IMR-90 (cell line): Measurements from ENCODE around the gene CCDC170. TPM values are rescaled to one million over a fixed set of nuclear protein-coding genes. Genes with fewer than 3 reads are reported as not detected.

Experiments used
- ATAC-seq: fragments of 200-7000 bp; cut with Tn5 transposase; 2 replicates; pipeline ENCODE4 v1.9.1; 2020; ENCODE audit warnings: low read depth, mild to moderate bottlenecking, moderate library complexity
- BruUV-seq: library from RNA; stranded (reverse); fragments of 400-500 nt; replicated peaks from 2 replicates; lab custom pipeline; 2021; lab: Mats Ljungman, UMichigan
- CTCF ChIA-PET: fragments of 300-600 bp; formaldehyde crosslinking; extraction: SDS; loops from one replicate; lab custom pipeline; 2021; ENCODE audit warnings: antibody characterized with exemption; lab: Yijun Ruan, JAX
- POLR2A ChIA-PET: fragments of 300-600 bp; sonication (Branson Sonifier 250); formaldehyde crosslinking; loops from one replicate; lab custom pipeline; 2022; ENCODE audit warnings: antibody characterized with exemption; ENCODE audit not compliant: unreplicated experiment; lab: Charles Lee
- DNase-seq: peaks from one replicate; pipeline ENCODE4 v3.0.0; 2013
- H2AFZ ChIP-seq: replicated peaks from 2 replicates; pipeline ENCODE3; 2013; ENCODE audit warnings: low read length, mild to moderate bottlenecking; ENCODE audit not compliant: poor library complexity
- H2AK5ac ChIP-seq: 2 replicates; pipeline ENCODE4 v1.6.1; 2013; ENCODE audit warnings: low read depth, low read length, inconsistent platforms
- H2AK9ac ChIP-seq: replicated peaks from 2 replicates; pipeline ENCODE3; 2013; ENCODE audit warnings: mild to moderate bottlenecking, low read depth, low read length, moderate library complexity; ENCODE audit not compliant: poor library complexity
- H2BK120ac ChIP-seq: 2 replicates; pipeline ENCODE4 v1.6.1; 2013; ENCODE audit warnings: low read depth, low read length, inconsistent platforms
- H2BK15ac ChIP-seq: 3 replicates; pipeline ENCODE4 v1.6.1; 2013; ENCODE audit warnings: low read depth, low read length, inconsistent platforms
- H2BK20ac ChIP-seq: 2 replicates; pipeline ENCODE4 v1.6.1; 2013; ENCODE audit warnings: low read depth, mild to moderate bottlenecking, inconsistent platforms, low read length, moderate library complexity
- H2BK5ac ChIP-seq: 2 replicates; pipeline ENCODE4 v1.6.1; 2013; ENCODE audit warnings: mild to moderate bottlenecking, low read depth, low read length, inconsistent platforms; ENCODE audit not compliant: poor library complexity, severe bottlenecking
- H3K14ac ChIP-seq: replicated peaks from 2 replicates; pipeline ENCODE4 v1.6.1; 2013; ENCODE audit warnings: low read depth, low read length, inconsistent platforms
- H3K18ac ChIP-seq: 2 replicates; pipeline ENCODE4 v1.6.1; 2013; ENCODE audit warnings: low read depth, low read length, control low read depth
- H3K23ac ChIP-seq: 2 replicates; pipeline ENCODE4 v1.6.1; 2013; ENCODE audit warnings: low read depth, low read length, inconsistent platforms
- H3K27ac ChIP-seq: 2 replicates; pipeline ENCODE4 v1.5.1; 2013; ENCODE audit warnings: mild to moderate bottlenecking, control low read depth, low read length; ENCODE audit not compliant: insufficient read depth
- H3K27me3 ChIP-seq: 2 replicates; pipeline ENCODE4 v1.6.1; 2013; ENCODE audit warnings: low read length; ENCODE audit not compliant: control insufficient read depth, insufficient read depth
- H3K36me3 ChIP-seq: 2 replicates; pipeline ENCODE4 v1.6.1; 2013; ENCODE audit warnings: low read length, mixed read lengths; ENCODE audit not compliant: control insufficient read depth, insufficient read depth
- H3K4ac ChIP-seq: 2 replicates; pipeline ENCODE4 v1.6.1; 2013; ENCODE audit warnings: low read depth, low read length, inconsistent platforms
- H3K4me1 ChIP-seq: 2 replicates; pipeline ENCODE4 v1.6.1; 2013; ENCODE audit warnings: low read length, mixed read lengths; ENCODE audit not compliant: control insufficient read depth, insufficient read depth
- H3K4me2 ChIP-seq: 2 replicates; pipeline ENCODE4 v1.6.1; 2013; ENCODE audit warnings: low read depth, mild to moderate bottlenecking, control low read depth, low read length, moderate library complexity
- H3K4me3 ChIP-seq: 2 replicates; pipeline ENCODE4 v1.5.1; 2013; ENCODE audit warnings: low read depth, mild to moderate bottlenecking, control low read depth, low read length, moderate library complexity; ENCODE audit not compliant: insufficient read depth
- H3K56ac ChIP-seq: 2 replicates; pipeline ENCODE4 v1.6.1; 2013; ENCODE audit warnings: low read length, inconsistent platforms; ENCODE audit not compliant: insufficient read depth; ENCODE audit errors: extremely low read depth
- H3K79me1 ChIP-seq, 2 experiments: 2 replicates each; pipeline ENCODE4 v1.6.1; 2013; ENCODE audit warnings: low read length in 2 of 2, inconsistent platforms in 1 of 2, low read depth in 1 of 2
- H3K9ac ChIP-seq: 2 replicates; pipeline ENCODE4 v1.6.1; 2013; ENCODE audit warnings: low read depth, low read length, control low read depth
- H3K9me1 ChIP-seq: 2 replicates; pipeline ENCODE4 v1.6.1; 2013; ENCODE audit warnings: low read length, inconsistent platforms; ENCODE audit not compliant: insufficient read depth
- H3K9me3 ChIP-seq: 2 replicates; pipeline ENCODE4 v1.6.1; 2013; ENCODE audit warnings: low read length; ENCODE audit not compliant: control insufficient read depth, insufficient read depth
- H4K20me1 ChIP-seq: 2 replicates; pipeline ENCODE4 v1.6.1; 2013; ENCODE audit warnings: low read length, inconsistent platforms; ENCODE audit not compliant: insufficient read depth
- H4K5ac ChIP-seq: 2 replicates; pipeline ENCODE4 v1.6.1; 2013; ENCODE audit warnings: mild to moderate bottlenecking, low read depth, low read length, control low read depth
- H4K8ac ChIP-seq, 2 experiments: 2 replicates each; pipeline ENCODE4 v1.6.1; 2013; ENCODE audit warnings: low read depth in 2 of 2, low read length in 2 of 2, control low read depth in 1 of 2, inconsistent platforms in 1 of 2
- H4K91ac ChIP-seq: 2 replicates; pipeline ENCODE4 v1.6.1; 2013; ENCODE audit warnings: low read depth, low read length, inconsistent platforms; ENCODE audit not compliant: insufficient read depth
- BHLHE40 ChIP-seq: fragments of 150-350 bp; IDR thresholded peaks from 2 replicates; pipeline ENCODE4 v1.6.1; 2016; ENCODE audit warnings: mild to moderate bottlenecking, low read depth, low read length
- CEBPB ChIP-seq: IDR thresholded peaks from 2 replicates; pipeline ENCODE4 v1.6.1; 2012; ENCODE audit warnings: low read depth, low read length, improper control_type of control experiment
- MAZ ChIP-seq: IDR thresholded peaks from 2 replicates; pipeline ENCODE4 v1.6.1; 2012; ENCODE audit warnings: low read depth, mild to moderate bottlenecking, low read length, improper control_type of control experiment, moderate library complexity, borderline replicate concordance
- MXI1 ChIP-seq: IDR thresholded peaks from 2 replicates; pipeline ENCODE4 v1.6.1; 2012; ENCODE audit warnings: low read depth, mild to moderate bottlenecking, low read length, moderate library complexity, borderline replicate concordance
- NFE2L2 ChIP-seq: fragments of 150-350 bp; IDR thresholded peaks from 2 replicates; pipeline ENCODE4 v1.6.1; 2016; ENCODE audit warnings: low read depth, mild to moderate bottlenecking, low read length
- RAD21 ChIP-seq: IDR thresholded peaks from 2 replicates; pipeline ENCODE4 v1.6.1; 2012; ENCODE audit warnings: low read length, improper control_type of control experiment
- RFX5 ChIP-seq: IDR thresholded peaks from 2 replicates; pipeline ENCODE4 v1.8.0; 2012; ENCODE audit warnings: low read depth, mild to moderate bottlenecking, low read length, moderate library complexity
- SMC3 ChIP-seq: fragments of 150-350 bp; IDR thresholded peaks from 2 replicates; pipeline ENCODE4 v1.6.1; 2016; ENCODE audit warnings: low read depth, mild to moderate bottlenecking, antibody characterized with exemption, low read length, moderate library complexity
- WGBS, 2 experiments: methylation state at CpG; one replicate each; pipeline versions ENCODE4 v1.1.5 to v1.1.7; 2013; ENCODE audit warnings: missing lambda C conversion rate in 2 of 2; ENCODE audit not compliant: insufficient read length in 1 of 2; ENCODE audit errors: extremely low coverage in 2 of 2; 5-methylcytosine and 5-hydroxymethylcytosine counted together
- dilution Hi-C: fragments of 300-500 bp; cut with HindIII; formaldehyde crosslinking; loops from one replicate; pipeline ENCODE4 v1.14.3; 2018; ENCODE audit warnings: low sequenced_read_pairs; ENCODE audit not compliant: unreplicated experiment
- in situ Hi-C: fragments of 300-500 bp; cut with MboI; formaldehyde crosslinking; loops from 3 replicates; pipeline ENCODE4 v1.14.3; 2019; ENCODE audit warnings: low sequenced_read_pairs, inconsistent platforms, mixed read lengths
- intact Hi-C: fragments of 100-400 bp; cut with micrococcal nuclease; formaldehyde crosslinking; loops from 2 replicates; pipeline ENCODE4 v1.10.0; 2022
- polyA plus RNA-seq, 3 experiments: library from polyadenylated mRNA; depleted of rRNA; stranded (reverse); fragments of >200 nt; gene quantifications; 2 replicates each; pipeline ENCODE4 v1.2.3, GENCODE V29; 2012; ENCODE audit warnings: low replicate concordance in 1 of 3
- total RNA-seq: library from RNA; depleted of rRNA; stranded (reverse); fragments of >200 nt; gene quantifications from 2 replicates; pipeline ENCODE4 v1.2.3, GENCODE V29; 2012

CCDC170 gene
- total and polyA plus RNA-seq, 2 of the 4 experiments (the other 2 are of a cell fraction) = 0.12 to 0.54 TPM

DNA sequence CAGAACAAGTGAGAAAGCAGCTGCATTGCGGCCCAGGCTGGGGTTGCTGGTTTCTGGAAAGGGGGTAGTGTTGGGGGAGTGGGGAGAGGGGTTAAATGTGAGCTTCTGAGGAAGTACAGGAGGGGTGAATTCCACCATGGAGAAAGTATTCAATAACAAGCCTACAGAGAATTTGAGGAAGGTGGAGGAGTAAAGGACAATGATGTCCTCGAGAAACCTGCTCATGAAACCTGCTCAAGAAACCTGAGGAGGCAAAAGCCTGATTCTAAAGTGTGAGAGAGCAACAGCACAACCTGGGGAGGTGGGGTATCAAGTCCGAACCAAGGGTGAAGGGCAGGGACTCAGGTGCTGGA lies 175.4 kb downstream of the CCDC170 start:
- no peak overlapping the region for H3K14ac ChIP-seq
- H3K18ac ChIP-seq = no peak overlapping the region
- in situ Hi-C loops (no loop called here), intact Hi-C loops (no loop called here), dilution Hi-C loops (no loop called here)
- H2AFZ ChIP-seq = no peak overlapping the region
- H2AK5ac ChIP-seq = no peak overlapping the region
- no peak overlapping the region for H2BK5ac ChIP-seq
- no peaks in the 10 kb centered on the region for H4K20me1 ChIP-seq
- no peak overlapping the region for H4K8ac ChIP-seq
- ChIA-PET CTCF (interaction anchor here (0.6 kb wide), 1 partner anchor 18 kb away, joined by 3 read pairs; no protein-coding TSS in a partner anchor), POLR2A (interaction anchor here (0.8 kb wide), 1 partner anchor 12 kb away, joined by 10 read pairs; no protein-coding TSS in a partner anchor)
- H3K27me3 ChIP-seq = no peaks in the 10 kb centered on the region; the same call in 1 of the 2 replicates
- no peak overlapping the region for H3K4me3 ChIP-seq
- WGBS, 2 experiments = 40% methylated on average over 1 of the region's 3 CpGs; no CpG with 5 or more reads in 1 of the 2 experiments
- H2BK20ac ChIP-seq = no peak overlapping the region
- no peak overlapping the region for H3K4me2 ChIP-seq
- no TSS peak for BruUV-seq
- no peak overlapping the region for H3K23ac ChIP-seq
- DNase-seq (no peak), ATAC-seq (no peak)
- no peak overlapping the region for H2BK15ac ChIP-seq
- no peak overlapping the region for H4K5ac ChIP-seq
- H3K27ac ChIP-seq = no peak overlapping the region
- no peak overlapping the region for H3K56ac ChIP-seq
- no peak overlapping the region for H2AK9ac ChIP-seq
- no peaks in the 10 kb centered on the region for H3K9me1 ChIP-seq
- H3K36me3 ChIP-seq = no peaks in the 10 kb centered on the region
- no peak for TF ChIP-seq BHLHE40
- no peak for TF ChIP-seq CEBPB
- no peak for TF ChIP-seq RFX5
- TF ChIP-seq MAZ = no peak
- TF ChIP-seq NFE2L2 = no peak
- no peak for TF ChIP-seq MXI1
- TF ChIP-seq RAD21 = no peak
- TF ChIP-seq SMC3 = no peak
- no peak overlapping the region for H3K4ac ChIP-seq
- H3K4me1 ChIP-seq = no peaks in the 10 kb centered on the region
- no peak overlapping the region for H3K9ac ChIP-seq
- no peak overlapping the region for H2BK120ac ChIP-seq
- H3K9me3 ChIP-seq = no peaks in the 10 kb centered on the region
- H3K79me1 ChIP-seq = no peaks in the 10 kb centered on the region
- H4K91ac ChIP-seq = no peak overlapping the region
